Smooth muscle cell (in vitro differentiated cells): Measurements from ENCODE around the gene WDR54. TPM values are rescaled to one million over a fixed set of nuclear protein-coding genes. Genes with fewer than 3 reads are reported as not detected.

Experiments used
- DNase-seq: peaks from one replicate; lab custom pipeline; 2025; ENCODE audit not compliant: unreplicated experiment; lab: John Stamatoyannopoulos, UW
- H2AFZ ChIP-seq: fragments of 200-600 bp; sonication (generic); 2 replicates; pipeline ENCODE4 v1.6.0; 2016; ENCODE audit warnings: antibody characterized with exemption, low read depth, mild to moderate bottlenecking
- H3F3A ChIP-seq: fragments of 200-600 bp; sonication (generic); 2 replicates; pipeline ENCODE4 v1.6.0; 2017; ENCODE audit warnings: antibody characterized with exemption, low read depth
- H3K27ac ChIP-seq: fragments of 200-600 bp; sonication (generic); 2 replicates; pipeline ENCODE4 v1.5.1; 2016; ENCODE audit warnings: low read depth, mild to moderate bottlenecking
- H3K27me3 ChIP-seq: fragments of 200-600 bp; sonication (generic); 2 replicates; pipeline ENCODE4 v1.6.1; 2016; ENCODE audit warnings: low read depth, mild to moderate bottlenecking
- H3K36me3 ChIP-seq: fragments of 200-600 bp; sonication (generic); 2 replicates; pipeline ENCODE4 v1.5.1; 2016; ENCODE audit warnings: low read depth
- H3K4me1 ChIP-seq: fragments of 200-600 bp; sonication (generic); 2 replicates; pipeline ENCODE4 v1.5.1; 2016; ENCODE audit warnings: low read depth
- H3K4me2 ChIP-seq: fragments of 200-600 bp; sonication (generic); 2 replicates; pipeline ENCODE4 v1.6.0; 2016; ENCODE audit warnings: mild to moderate bottlenecking
- H3K4me3 ChIP-seq: fragments of 200-600 bp; sonication (generic); 2 replicates; pipeline ENCODE4 v1.5.1; 2016; ENCODE audit warnings: mild to moderate bottlenecking
- H3K79me2 ChIP-seq: fragments of 200-600 bp; sonication (generic); 2 replicates; pipeline ENCODE4 v1.6.0; 2016; ENCODE audit warnings: low read depth, mild to moderate bottlenecking
- H3K9ac ChIP-seq: fragments of 200-600 bp; sonication (generic); 2 replicates; pipeline ENCODE4 v1.6.0; 2016; ENCODE audit warnings: low read depth
- H3K9me3 ChIP-seq: fragments of 200-600 bp; sonication (generic); replicated peaks from 2 replicates; pipeline ENCODE4 v1.5.1; 2016; ENCODE audit warnings: low read depth
- H4K20me1 ChIP-seq: fragments of 200-600 bp; sonication (generic); 2 replicates; pipeline ENCODE4 v1.6.0; 2016; ENCODE audit warnings: low read depth
- CTCF ChIP-seq: fragments of 200-600 bp; sonication (generic); IDR thresholded peaks from 2 replicates; pipeline ENCODE4 v1.5.1; 2017; ENCODE audit warnings: borderline replicate concordance, mild to moderate bottlenecking, antibody characterized with exemption; ENCODE audit not compliant: insufficient read depth, poor library complexity, severe bottlenecking
- WGBS: methylation state at CpG from one replicate; pipeline ENCODE4 v1.1.7; 2016; ENCODE audit warnings: low lambda C conversion rate; 5-methylcytosine and 5-hydroxymethylcytosine counted together
- polyA plus RNA-seq: library from polyadenylated mRNA; unstranded; fragments of >200 nt; fragmentation: Nextera tagmentation; extraction: Ambion mirVana; gene quantifications from 2 replicates; pipeline ENCODE4 v1.2.1, GENCODE V29; 2016
- total RNA-seq: library from RNA; depleted of rRNA; stranded (reverse); fragments of >200 nt; gene quantifications from 2 replicates; pipeline ENCODE4 v1.2.3, GENCODE V29; 2014

WDR54 gene
- total and polyA plus RNA-seq, 2 experiments from 2014 or later: 52.3 to 59.2 TPM

GRCh38 chr2:74396149-74396548 lies 25.4 kb upstream of the WDR54 start:
- no peaks in the 10 kb centered on the region for H3K36me3 ChIP-seq
- no peak overlapping the region for H3K4me2 ChIP-seq
- H3K9me3 ChIP-seq: no peaks in the 10 kb centered on the region
- 98% methylated on average over 2 of the region's 2 CpGs for WGBS
- peaks cover 4% of the 10 kb centered on the region for H3K79me2 ChIP-seq
- no peak overlapping the region for H3K9ac ChIP-seq
- TF ChIP-seq CTCF: no peak
- no peak overlapping the region for H3K4me3 ChIP-seq
- H2AFZ ChIP-seq: no peak overlapping the region
- H3K27ac ChIP-seq: no peak overlapping the region
- no peak for DNase-seq
- H4K20me1 ChIP-seq: no peaks in the 10 kb centered on the region
- H3K4me1 ChIP-seq: no peaks in the 10 kb centered on the region
- no peaks in the 10 kb centered on the region for H3K27me3 ChIP-seq
- no peaks in the 10 kb centered on the region for H3F3A ChIP-seq

- no peaks in the 10 kb centered on the region for H3K79me2 ChIP-seq
- H3K4me1 ChIP-seq: no peaks in the 10 kb centered on the region
- peak; percentile 33 for TF ChIP-seq CTCF
- H3K9me3 ChIP-seq: no peaks in the 10 kb centered on the region
- no peaks in the 10 kb centered on the region for H3K27me3 ChIP-seq
- H3K27ac ChIP-seq: no peak overlapping the region
- H3K4me3 ChIP-seq: no peak overlapping the region
- H3K9ac ChIP-seq: no peak overlapping the region
- DNase-seq: no peak
- no peak overlapping the region for H2AFZ ChIP-seq
- no peaks in the 10 kb centered on the region for H3K36me3 ChIP-seq
- no peaks in the 10 kb centered on the region for H4K20me1 ChIP-seq
- no peaks in the 10 kb centered on the region for H3F3A ChIP-seq
- H3K4me2 ChIP-seq: no peak overlapping the region
Observed at GRCh38 chr2:74399785-74400184, 21.7 kb upstream of the WDR54 start.

GRCh38 chr2:74401891-74402290 lies 19.6 kb upstream of the WDR54 start:
- no peaks in the 10 kb centered on the region for H3F3A ChIP-seq
- 76% methylated on average over 2 of the region's 2 CpGs for WGBS
- H3K4me1 ChIP-seq: no peaks in the 10 kb centered on the region

More at GRCh38 chr2:74401891-74402290, 19.6 kb upstream of the WDR54 start:
- Histone ChIP-seq H3K4me2 (no peak overlapping the region), H2AFZ (no peak overlapping the region), H3K27ac (no peak overlapping the region), H3K9ac (no peak overlapping the region), H3K9me3 (no peaks in the 10 kb centered on the region), H3K79me2 (no peaks in the 10 kb centered on the region), H3K36me3 (no peaks in the 10 kb centered on the region), H3K27me3 (no peaks in the 10 kb centered on the region), H4K20me1 (no peaks in the 10 kb centered on the region), H3K4me3 (no peak overlapping the region)
- no peak for DNase-seq
- no peak for TF ChIP-seq CTCF
